ENCODE data around the gene DPF1.

The DPF1 gene

GRCh38 chr19:38247734-38248268 is 23.8 kb upstream of the DPF1 start:
- Histone ChIP-seq H4K20me1 (ENCODE audit: insufficient read depth, low read length) (no peaks in the 10 kb centered on the region), H3K4me3 (ENCODE audit: low read length) (no peak overlapping the region), H3K9ac (ENCODE audit: low read length) (no peak overlapping the region), H3K9me3 (ENCODE audit: insufficient read depth, low read length) (no peaks in the 10 kb centered on the region), H3K79me2 (ENCODE audit: low read length) (no peaks in the 10 kb centered on the region), H3K36me3 (replicated peaks; ENCODE audit: low read depth, low read length) (no peaks in the 10 kb centered on the region), H2AFZ (ENCODE audit: low read depth, low read length) (no peak overlapping the region), H3K27me3 (ENCODE audit: low read depth, low read length) (peaks cover 2% of the 10 kb centered on the region; the same call in 1 of the 2 replicates), H3K4me1 (ENCODE audit: low read length) (peaks cover 35% of the 10 kb centered on the region), H3K4me2 (ENCODE audit: low read length) (no peak overlapping the region), H3K27ac (ENCODE audit: low read length) (no peak overlapping the region)
- TF ChIP-seq EZH2phosphoT487 (IDR thresholded peaks at IDR 0.05; ENCODE audit: low read depth) (no peak), CTCF (IDR thresholded peaks at IDR 0.05; ENCODE audit: low read depth, low read length) (no peak)

GRCh38 chr19:38247126-38247525 is 23.1 kb upstream of the DPF1 start:
- peaks cover 30% of the 10 kb centered on the region for H3K4me1 ChIP-seq (ENCODE audit: low read length)
- H3K9ac ChIP-seq (ENCODE audit: low read length): no peak overlapping the region
- no peak overlapping the region for H2AFZ ChIP-seq (ENCODE audit: low read depth, low read length)
- no peaks in the 10 kb centered on the region for H3K36me3 ChIP-seq (replicated peaks; ENCODE audit: low read depth, low read length)
- no peaks in the 10 kb centered on the region for H4K20me1 ChIP-seq (ENCODE audit: insufficient read depth, low read length)
- peaks cover 6% of the 10 kb centered on the region; the same call in 1 of the 2 replicates for H3K27me3 ChIP-seq (ENCODE audit: low read depth, low read length)
- no peaks in the 10 kb centered on the region for H3K79me2 ChIP-seq (ENCODE audit: low read length)
- no peak overlapping the region for H3K4me2 ChIP-seq (ENCODE audit: low read length)
- no peaks in the 10 kb centered on the region for H3K9me3 ChIP-seq (ENCODE audit: insufficient read depth, low read length)
- no peak overlapping the region for H3K27ac ChIP-seq (ENCODE audit: low read length)
- no peak for TF ChIP-seq CTCF (IDR thresholded peaks at IDR 0.05; ENCODE audit: low read depth, low read length)
- TF ChIP-seq EZH2phosphoT487 (IDR thresholded peaks at IDR 0.05; ENCODE audit: low read depth): no peak
- H3K4me3 ChIP-seq (ENCODE audit: low read length): no peak overlapping the region

- Histone ChIP-seq H3K9ac (ENCODE audit: low read length) (no peak overlapping the region), H4K20me1 (ENCODE audit: insufficient read depth, low read length) (no peaks in the 10 kb centered on the region), H3K9me3 (ENCODE audit: insufficient read depth, low read length) (no peaks in the 10 kb centered on the region), H3K4me3 (ENCODE audit: low read length) (peak overlapping the region; percentile 34; the same call in 1 of the 2 replicates), H3K27ac (ENCODE audit: low read length) (peak overlapping the region; percentile 6; the same call in 1 of the 2 replicates), H3K36me3 (replicated peaks; ENCODE audit: low read depth, low read length) (no peaks in the 10 kb centered on the region), H3K4me1 (ENCODE audit: low read length) (peaks cover 26% of the 10 kb centered on the region), H3K79me2 (ENCODE audit: low read length) (no peaks in the 10 kb centered on the region), H2AFZ (ENCODE audit: low read depth, low read length) (peak overlapping the region; percentile 57; the same call in 1 of the 2 replicates), H3K4me2 (ENCODE audit: low read length) (peak overlapping the region; percentile 54), H3K27me3 (ENCODE audit: low read depth, low read length) (peaks cover 6% of the 10 kb centered on the region; the same call in 1 of the 2 replicates)
- TF ChIP-seq EZH2phosphoT487 (IDR thresholded peaks at IDR 0.05; ENCODE audit: low read depth) (no peak), CTCF (IDR thresholded peaks at IDR 0.05; ENCODE audit: low read depth, low read length) (no peak)
Measured at GRCh38 chr19:38245826-38246498, 21.9 kb upstream of the DPF1 start.

DNA sequence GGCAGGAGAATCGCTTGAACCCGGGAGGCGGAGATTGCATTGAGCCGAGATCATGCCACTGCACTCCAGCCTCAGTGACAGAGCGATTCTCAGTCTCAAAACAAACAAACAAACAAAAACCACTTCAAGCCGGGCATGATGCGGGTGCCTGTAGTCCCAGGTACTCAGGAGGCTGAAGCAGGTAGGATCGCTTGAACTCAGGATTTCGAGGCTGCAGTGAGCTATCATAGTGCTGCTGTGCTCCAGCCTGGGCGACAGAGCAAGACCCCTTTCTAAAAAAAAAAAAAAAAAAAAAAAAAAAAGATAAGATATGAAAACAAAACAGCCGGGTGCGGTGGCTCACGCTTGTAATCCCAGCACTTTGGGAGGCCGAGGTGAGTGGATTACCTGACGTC is 19.3 kb upstream of the DPF1 start:
- Histone ChIP-seq H3K4me2 (ENCODE audit: low read length) (peak overlapping the region; percentile 65), H3K4me3 (ENCODE audit: low read length) (peak overlapping the region; percentile 62), H3K36me3 (replicated peaks; ENCODE audit: low read depth, low read length) (no peaks in the 10 kb centered on the region), H3K79me2 (ENCODE audit: low read length) (no peaks in the 10 kb centered on the region), H2AFZ (ENCODE audit: low read depth, low read length) (no peak overlapping the region), H3K9ac (ENCODE audit: low read length) (peak overlapping the region; percentile 37; the same call in 1 of the 2 replicates), H4K20me1 (ENCODE audit: insufficient read depth, low read length) (no peaks in the 10 kb centered on the region), H3K4me1 (ENCODE audit: low read length) (peaks cover 26% of the 10 kb centered on the region), H3K27ac (ENCODE audit: low read length) (no peak overlapping the region), H3K9me3 (ENCODE audit: insufficient read depth, low read length) (no peaks in the 10 kb centered on the region), H3K27me3 (ENCODE audit: low read depth, low read length) (peaks cover 6% of the 10 kb centered on the region; the same call in 1 of the 2 replicates)
- TF ChIP-seq EZH2phosphoT487 (IDR thresholded peaks at IDR 0.05; ENCODE audit: low read depth) (no peak), CTCF (IDR thresholded peaks at IDR 0.05; ENCODE audit: low read depth, low read length) (no peak)
